HL-60 (cell line): ENCODE measurements around the gene SLC25A10.

ENCODE experiments used
- POLR2AphosphoS5 ChIP-seq: IDR thresholded peaks from 2 replicates; pipeline ENCODE4 v1.6.1; 2012; ENCODE audit warnings: low read depth
- TF ChIP-seq, protein P1 (sequence below): IDR thresholded peaks from one replicate; pipeline ENCODE4 v1.5.1; 2011; ENCODE audit warnings: low read length, control low read depth, inconsistent platforms; ENCODE audit not compliant: insufficient read depth

DNA sequence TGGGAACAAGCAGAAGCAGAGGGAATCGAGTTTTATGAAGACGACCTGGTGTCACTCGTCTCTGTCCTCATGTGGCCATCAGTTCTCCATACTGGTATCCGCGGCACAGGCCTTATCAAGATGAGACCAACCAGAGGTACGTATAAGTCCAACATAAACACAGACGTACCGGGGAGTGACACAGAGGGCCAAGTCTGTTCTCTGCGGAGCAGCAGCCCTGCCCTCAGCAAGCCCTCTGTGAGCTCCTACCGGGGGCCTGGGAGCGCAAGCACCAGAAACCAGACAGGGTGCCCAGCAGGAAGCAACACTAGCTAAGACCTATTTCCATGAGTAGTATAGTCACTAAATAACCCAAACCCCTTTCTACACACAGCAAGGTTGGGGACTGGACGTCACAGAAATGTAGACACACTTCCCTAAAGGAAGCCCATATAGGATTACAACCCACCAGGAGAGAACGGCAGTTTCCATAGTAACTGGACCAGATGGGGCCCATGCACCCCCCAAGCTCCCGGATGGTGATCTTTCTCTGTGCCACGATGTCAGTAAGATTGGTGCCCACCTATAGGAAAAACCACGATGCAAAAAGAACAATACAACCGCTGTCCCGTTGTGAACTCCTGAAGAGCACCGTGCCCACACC lies 29.4 kb upstream of the SLC25A10 start:
- TF ChIP-seq, protein P1, sequence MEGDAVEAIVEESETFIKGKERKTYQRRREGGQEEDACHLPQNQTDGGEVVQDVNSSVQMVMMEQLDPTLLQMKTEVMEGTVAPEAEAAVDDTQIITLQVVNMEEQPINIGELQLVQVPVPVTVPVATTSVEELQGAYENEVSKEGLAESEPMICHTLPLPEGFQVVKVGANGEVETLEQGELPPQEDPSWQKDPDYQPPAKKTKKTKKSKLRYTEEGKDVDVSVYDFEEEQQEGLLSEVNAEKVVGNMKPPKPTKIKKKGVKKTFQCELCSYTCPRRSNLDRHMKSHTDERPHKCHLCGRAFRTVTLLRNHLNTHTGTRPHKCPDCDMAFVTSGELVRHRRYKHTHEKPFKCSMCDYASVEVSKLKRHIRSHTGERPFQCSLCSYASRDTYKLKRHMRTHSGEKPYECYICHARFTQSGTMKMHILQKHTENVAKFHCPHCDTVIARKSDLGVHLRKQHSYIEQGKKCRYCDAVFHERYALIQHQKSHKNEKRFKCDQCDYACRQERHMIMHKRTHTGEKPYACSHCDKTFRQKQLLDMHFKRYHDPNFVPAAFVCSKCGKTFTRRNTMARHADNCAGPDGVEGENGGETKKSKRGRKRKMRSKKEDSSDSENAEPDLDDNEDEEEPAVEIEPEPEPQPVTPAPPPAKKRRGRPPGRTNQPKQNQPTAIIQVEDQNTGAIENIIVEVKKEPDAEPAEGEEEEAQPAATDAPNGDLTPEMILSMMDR, result no peak
- no peak for TF ChIP-seq POLR2AphosphoS5
